Loucy (cell line): ENCODE data around the gene AKAP6.

Source experiments
- H2AFZ ChIP-seq: fragments of 200-600 bp; sonication (generic); 2 replicates; pipeline ENCODE4 v1.6.0; 2016; ENCODE audit warnings: antibody characterized with exemption, mild to moderate bottlenecking, low read length, moderate library complexity
- H3F3A ChIP-seq: fragments of 200-600 bp; 2 replicates; pipeline ENCODE4 v1.6.0; 2016; ENCODE audit warnings: antibody characterized with exemption, low read depth, mild to moderate bottlenecking
- H3K27me3 ChIP-seq: fragments of 200-600 bp; sonication (generic); 2 replicates; pipeline ENCODE4 v1.6.1; 2014; ENCODE audit warnings: low read length, mild to moderate bottlenecking; ENCODE audit not compliant: insufficient read depth, poor library complexity, severe bottlenecking
- H3K36me3 ChIP-seq: fragments of 200-600 bp; sonication (generic); 2 replicates; pipeline ENCODE4 v1.6.1; 2016; ENCODE audit warnings: low read length; ENCODE audit not compliant: insufficient read depth
- H3K4me1 ChIP-seq: fragments of 200-600 bp; sonication (generic); 2 replicates; pipeline ENCODE4 v1.5.1; 2014; ENCODE audit warnings: low read length, mild to moderate bottlenecking; ENCODE audit not compliant: insufficient read depth, poor library complexity, severe bottlenecking
- H3K4me2 ChIP-seq: fragments of 200-600 bp; sonication (generic); 2 replicates; pipeline ENCODE4 v1.6.0; 2014; ENCODE audit warnings: antibody characterized with exemption, low read length, low read depth, mild to moderate bottlenecking; ENCODE audit not compliant: poor library complexity, severe bottlenecking
- H3K4me3 ChIP-seq: fragments of 200-600 bp; sonication (generic); 2 replicates; pipeline ENCODE4 v1.5.1; 2014; ENCODE audit warnings: low read length, mild to moderate bottlenecking, mixed read lengths; ENCODE audit not compliant: poor library complexity, severe bottlenecking
- H3K79me2 ChIP-seq: fragments of 200-600 bp; sonication (generic); 2 replicates; pipeline ENCODE4 v1.6.1; 2014; ENCODE audit warnings: low read length; ENCODE audit not compliant: insufficient read depth
- H3K9ac ChIP-seq: fragments of 200-600 bp; sonication (generic); 2 replicates; pipeline ENCODE4 v1.6.0; 2014; ENCODE audit warnings: mild to moderate bottlenecking, low read depth, low read length, moderate library complexity; ENCODE audit not compliant: poor library complexity, severe bottlenecking
- H3K9me2 ChIP-seq: fragments of 200-600 bp; sonication (generic); replicated peaks from 2 replicates; pipeline ENCODE4 v1.6.1; 2016; ENCODE audit warnings: low read depth, low read length, mixed read lengths
- H3K9me3 ChIP-seq: fragments of 200-600 bp; sonication (generic); 2 replicates; pipeline ENCODE4 v1.6.1; 2014; ENCODE audit warnings: mild to moderate bottlenecking, antibody characterized with exemption, low read length, low read depth; ENCODE audit not compliant: insufficient read depth
- H4K20me1 ChIP-seq: fragments of 200-600 bp; sonication (generic); 2 replicates; pipeline ENCODE4 v1.6.0; 2014; ENCODE audit warnings: antibody characterized with exemption, low read length, mild to moderate bottlenecking; ENCODE audit not compliant: insufficient read depth, poor library complexity, severe bottlenecking
- EZH2phosphoT487 ChIP-seq: fragments of 200-600 bp; IDR thresholded peaks from 2 replicates; pipeline ENCODE4 v1.6.1; 2018; ENCODE audit warnings: antibody characterized with exemption, mild to moderate bottlenecking, moderate library complexity, borderline replicate concordance
- TF ChIP-seq, protein P1 (sequence below): fragments of 200-600 bp; sonication (generic); conservative IDR thresholded peaks from 2 replicates; pipeline ENCODE4 v1.5.1; 2014; ENCODE audit warnings: mild to moderate bottlenecking, antibody characterized with exemption, low read length

AKAP6 gene

DNA sequence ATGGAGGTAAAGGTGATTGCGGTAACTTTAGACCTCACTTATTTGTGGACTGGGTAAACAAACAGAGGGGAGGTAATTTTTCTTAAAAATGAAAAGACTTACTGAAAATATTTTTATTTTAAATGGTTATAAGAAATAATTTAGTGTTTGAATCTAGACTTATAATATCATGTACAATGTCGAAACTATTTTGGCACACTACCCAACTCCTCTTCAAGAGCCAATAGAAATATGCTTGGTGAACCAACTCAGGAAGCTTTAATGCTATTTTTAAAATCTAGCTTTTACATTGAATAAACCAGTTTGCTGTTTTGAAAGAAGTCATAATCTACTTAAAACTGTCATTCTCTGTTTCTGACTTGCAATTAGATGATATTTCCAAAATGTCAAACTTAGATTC lies 433.8 kb downstream of the AKAP6 start:
- Histone ChIP-seq H3K4me1 (no peaks in the 10 kb centered on the region), H3K9me2 (no peaks in the 10 kb centered on the region), H3K4me3 (no peak overlapping the region), H3K4me2 (no peak overlapping the region), H3K27me3 (no peaks in the 10 kb centered on the region), H3K79me2 (no peaks in the 10 kb centered on the region), H3K36me3 (no peaks in the 10 kb centered on the region), H2AFZ (no peak overlapping the region), H4K20me1 (no peaks in the 10 kb centered on the region), H3F3A (no peaks in the 10 kb centered on the region), H3K9me3 (no peaks in the 10 kb centered on the region), H3K9ac (no peak overlapping the region)
- TF ChIP-seq, protein P1, sequence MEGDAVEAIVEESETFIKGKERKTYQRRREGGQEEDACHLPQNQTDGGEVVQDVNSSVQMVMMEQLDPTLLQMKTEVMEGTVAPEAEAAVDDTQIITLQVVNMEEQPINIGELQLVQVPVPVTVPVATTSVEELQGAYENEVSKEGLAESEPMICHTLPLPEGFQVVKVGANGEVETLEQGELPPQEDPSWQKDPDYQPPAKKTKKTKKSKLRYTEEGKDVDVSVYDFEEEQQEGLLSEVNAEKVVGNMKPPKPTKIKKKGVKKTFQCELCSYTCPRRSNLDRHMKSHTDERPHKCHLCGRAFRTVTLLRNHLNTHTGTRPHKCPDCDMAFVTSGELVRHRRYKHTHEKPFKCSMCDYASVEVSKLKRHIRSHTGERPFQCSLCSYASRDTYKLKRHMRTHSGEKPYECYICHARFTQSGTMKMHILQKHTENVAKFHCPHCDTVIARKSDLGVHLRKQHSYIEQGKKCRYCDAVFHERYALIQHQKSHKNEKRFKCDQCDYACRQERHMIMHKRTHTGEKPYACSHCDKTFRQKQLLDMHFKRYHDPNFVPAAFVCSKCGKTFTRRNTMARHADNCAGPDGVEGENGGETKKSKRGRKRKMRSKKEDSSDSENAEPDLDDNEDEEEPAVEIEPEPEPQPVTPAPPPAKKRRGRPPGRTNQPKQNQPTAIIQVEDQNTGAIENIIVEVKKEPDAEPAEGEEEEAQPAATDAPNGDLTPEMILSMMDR = no peak
- no peak for TF ChIP-seq EZH2phosphoT487

- Histone ChIP-seq H3K4me2 (no peak overlapping the region), H3K4me3 (no peak overlapping the region), H3K9me3 (no peaks in the 10 kb centered on the region), H3K79me2 (no peaks in the 10 kb centered on the region), H3K4me1 (no peaks in the 10 kb centered on the region), H2AFZ (no peak overlapping the region), H3K36me3 (no peaks in the 10 kb centered on the region), H3K9me2 (no peaks in the 10 kb centered on the region), H3F3A (no peaks in the 10 kb centered on the region), H3K9ac (no peak overlapping the region), H3K27me3 (no peaks in the 10 kb centered on the region), H4K20me1 (no peaks in the 10 kb centered on the region)
- no peak for TF ChIP-seq EZH2phosphoT487
- TF ChIP-seq, protein P1 = no peak
Observed at GRCh38 chr14:32763673-32764072, 434.6 kb downstream of the AKAP6 start.

GRCh38 chr14:32764131-32764530 lies 435.0 kb downstream of the AKAP6 start:
- no peaks in the 10 kb centered on the region for H3K27me3 ChIP-seq
- H3K4me2 ChIP-seq = no peak overlapping the region
- no peaks in the 10 kb centered on the region for H3K79me2 ChIP-seq
- H2AFZ ChIP-seq = no peak overlapping the region
- no peaks in the 10 kb centered on the region for H4K20me1 ChIP-seq
- no peaks in the 10 kb centered on the region for H3K36me3 ChIP-seq
- no peak overlapping the region for H3K4me3 ChIP-seq
- no peaks in the 10 kb centered on the region for H3F3A ChIP-seq
- no peak overlapping the region for H3K9ac ChIP-seq
- H3K9me2 ChIP-seq = no peaks in the 10 kb centered on the region
- no peaks in the 10 kb centered on the region for H3K9me3 ChIP-seq
- TF ChIP-seq, protein P1 = no peak
- no peak for TF ChIP-seq EZH2phosphoT487
- no peaks in the 10 kb centered on the region for H3K4me1 ChIP-seq
